Vagina (tissue), 2 donors: ENCODE measurements around the gene TMEM163.

Experiments
- POLR2A ChIP-seq, 2 donors: fragments of 450-650 bp; IDR thresholded peaks; one replicate each; pipeline ENCODE4 v1.6.1; 2017; ENCODE audit warnings: antibody characterized with exemption in 2 of 2, mild to moderate bottlenecking in 2 of 2, moderate library complexity in 2 of 2
- POLR2AphosphoS5 ChIP-seq, 2 donors: sonication (generic); formaldehyde crosslinking; IDR thresholded peaks; one replicate each; pipeline ENCODE4 v1.9.0; 2017; ENCODE audit warnings: antibody characterized with exemption in 2 of 2, mild to moderate bottlenecking in 2 of 2, low read depth in 1 of 2; ENCODE audit not compliant: insufficient read depth in 1 of 2
- TF ChIP-seq, protein P1 (sequence below), 3 experiments: fragments of 450-650 bp in 2 of 3; fragments of 200-600 bp in 1 of 3; sonication (generic) in 1 of 3; IDR thresholded peaks; one replicate each; pipeline ENCODE4 v1.5.1; 2017 to 2019; ENCODE audit warnings: antibody characterized with exemption in 3 of 3, mild to moderate bottlenecking in 2 of 3, moderate library complexity in 2 of 3

DNA sequence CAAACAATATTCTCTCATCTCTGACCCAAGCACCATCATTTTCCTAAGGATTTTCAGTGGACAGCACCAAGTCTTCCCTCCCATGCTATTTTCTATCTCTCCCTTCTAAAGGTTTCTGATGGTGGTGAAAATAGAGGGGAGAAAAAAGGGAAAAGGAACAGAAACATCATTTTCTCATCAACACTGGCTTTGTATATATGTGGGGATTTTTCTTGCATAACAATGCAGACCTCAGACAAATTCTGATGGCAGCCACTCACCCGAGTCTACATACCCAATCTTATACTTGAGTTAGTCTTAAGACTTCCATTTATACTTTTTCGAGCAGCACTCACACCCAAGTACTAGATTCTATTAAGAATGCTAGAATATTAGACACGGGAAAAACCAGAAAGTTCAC is 95.8 kb downstream of the TMEM163 start:
- TF ChIP-seq, protein P1, sequence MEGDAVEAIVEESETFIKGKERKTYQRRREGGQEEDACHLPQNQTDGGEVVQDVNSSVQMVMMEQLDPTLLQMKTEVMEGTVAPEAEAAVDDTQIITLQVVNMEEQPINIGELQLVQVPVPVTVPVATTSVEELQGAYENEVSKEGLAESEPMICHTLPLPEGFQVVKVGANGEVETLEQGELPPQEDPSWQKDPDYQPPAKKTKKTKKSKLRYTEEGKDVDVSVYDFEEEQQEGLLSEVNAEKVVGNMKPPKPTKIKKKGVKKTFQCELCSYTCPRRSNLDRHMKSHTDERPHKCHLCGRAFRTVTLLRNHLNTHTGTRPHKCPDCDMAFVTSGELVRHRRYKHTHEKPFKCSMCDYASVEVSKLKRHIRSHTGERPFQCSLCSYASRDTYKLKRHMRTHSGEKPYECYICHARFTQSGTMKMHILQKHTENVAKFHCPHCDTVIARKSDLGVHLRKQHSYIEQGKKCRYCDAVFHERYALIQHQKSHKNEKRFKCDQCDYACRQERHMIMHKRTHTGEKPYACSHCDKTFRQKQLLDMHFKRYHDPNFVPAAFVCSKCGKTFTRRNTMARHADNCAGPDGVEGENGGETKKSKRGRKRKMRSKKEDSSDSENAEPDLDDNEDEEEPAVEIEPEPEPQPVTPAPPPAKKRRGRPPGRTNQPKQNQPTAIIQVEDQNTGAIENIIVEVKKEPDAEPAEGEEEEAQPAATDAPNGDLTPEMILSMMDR (IDR thresholded peaks at IDR 0.05), result no peak
- TF ChIP-seq POLR2A (IDR thresholded peaks at IDR 0.05), result no peak
- no peak for TF ChIP-seq POLR2AphosphoS5 (IDR thresholded peaks at IDR 0.05; ENCODE audit: insufficient read depth in 1 of 2, low read depth in 1 of 2)
